Measurements from ENCODE around the gene MS4A12.

GRCh38 chr11:60459345-60459744, 33.2 kb upstream of the MS4A12 start:
- TF ChIP-seq POLR2A (IDR thresholded peaks at IDR 0.05) (no peak), CTCF (IDR thresholded peaks at IDR 0.05) (no peak), POLR2AphosphoS5 (IDR thresholded peaks at IDR 0.05) (no peak)

Measured in breast epithelium (tissue), 3 donors.